ENCODE results near the gene SERINC3. TPM values are rescaled to one million over a fixed set of nuclear protein-coding genes. Genes with fewer than 3 reads are reported as not detected.

Gene SERINC3
- total RNA-seq, 2 donors from 2014 or later: 58.2 to 59.8 TPM

DNA sequence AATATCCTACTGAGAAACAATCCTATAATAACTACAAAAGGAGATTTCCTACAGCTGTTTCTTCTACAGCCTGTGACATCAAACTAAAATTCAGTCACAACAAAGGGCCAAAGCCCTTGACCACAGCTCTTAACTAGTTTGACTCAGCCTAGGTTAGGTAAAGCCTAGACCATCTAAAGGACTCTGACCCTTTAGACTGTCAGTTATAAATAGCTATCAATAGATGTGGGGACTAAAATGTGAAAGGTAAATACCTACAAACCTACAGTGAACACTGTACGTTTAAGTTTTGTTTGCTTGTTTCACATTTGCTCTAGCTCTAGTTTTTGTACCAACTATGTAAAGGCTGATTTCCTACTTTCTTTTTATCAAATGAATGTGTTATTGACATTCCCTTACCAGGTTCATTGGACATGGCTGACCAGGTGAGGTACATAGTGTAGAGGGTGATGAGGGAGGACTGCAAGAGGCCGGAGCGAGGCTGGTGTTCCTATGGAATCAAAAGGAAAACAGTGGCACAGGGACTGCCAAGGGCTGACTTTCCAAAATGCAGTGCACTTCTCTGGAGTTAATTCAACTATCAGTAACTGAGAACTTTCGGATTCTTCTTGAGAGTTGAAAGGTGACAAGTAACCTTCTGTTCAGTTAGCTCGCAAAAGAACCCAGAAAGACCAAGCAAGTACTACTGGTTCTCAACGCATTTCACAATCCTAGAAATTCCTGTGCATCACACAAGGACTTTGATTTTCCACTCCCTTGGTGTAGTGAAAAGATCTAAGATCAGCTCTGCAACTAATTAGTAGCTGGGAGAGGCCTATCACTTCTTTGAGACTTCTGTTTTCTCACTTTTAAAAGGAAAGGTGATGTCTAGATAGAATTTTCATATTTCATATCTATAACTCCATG lies 17.2 kb downstream of the SERINC3 start:
- ATAC-seq: no peak
- peaks cover 5 to 12% of the 10 kb centered on the region in 2 donors for H3K36me3 Mint-ChIP-seq
- H3K27ac Mint-ChIP-seq: peak overlapping the region in 1 of 2 donors; percentile 53

DNA sequence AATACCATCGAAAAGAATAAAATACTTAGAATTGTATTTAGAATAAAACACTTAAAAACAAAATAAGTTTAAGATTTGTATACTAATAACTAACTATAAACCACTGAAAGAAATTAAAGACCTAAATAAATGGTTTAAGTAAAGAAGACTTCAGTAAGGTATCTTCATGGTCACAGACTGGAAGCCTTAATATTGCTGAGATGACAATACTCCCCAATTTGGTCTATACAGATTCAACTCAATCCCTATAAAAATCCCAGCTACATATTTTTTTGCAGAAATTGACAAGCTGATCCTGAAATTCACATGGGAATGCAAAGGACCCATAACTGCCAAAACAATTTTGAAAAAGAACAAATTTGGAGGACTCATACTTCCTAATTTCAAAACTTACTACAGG lies 18.9 kb downstream of the SERINC3 start:
- H3K36me3 Mint-ChIP-seq: peaks cover 5 to 11% of the 10 kb centered on the region in 2 donors
- DNase-seq (ENCODE audit: low spot score in 2 of 2) (no peak), ATAC-seq (no peak)
- no peaks in the 10 kb centered on the region for H3K9me3 Mint-ChIP-seq
- H3K27ac Mint-ChIP-seq: no peak overlapping the region

More for the DNA sequence above, 17.2 kb downstream of the SERINC3 start:
- no peaks in the 10 kb centered on the region for H3K9me3 Mint-ChIP-seq
- no peak for DNase-seq (ENCODE audit: low spot score in 2 of 2)

DNA sequence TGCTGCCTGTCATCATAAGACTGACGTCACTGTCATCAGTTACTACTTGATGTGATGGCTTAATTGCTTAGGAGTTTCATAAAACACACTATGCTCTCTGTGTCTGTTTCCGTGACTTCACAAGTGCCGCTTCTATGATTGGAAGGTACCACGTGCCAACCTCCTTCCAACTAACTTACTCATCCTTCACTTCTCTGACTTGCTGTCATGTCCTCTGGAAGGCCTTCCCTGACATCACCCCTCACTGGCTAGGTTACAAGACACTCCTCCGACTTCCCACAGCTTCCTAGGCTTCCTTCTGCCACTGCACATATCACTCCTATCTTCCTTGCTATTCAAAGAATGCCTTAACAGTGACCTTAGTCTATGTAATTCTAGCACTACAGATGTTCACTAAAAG lies 20.4 kb downstream of the SERINC3 start:
- Mint-ChIP-seq H3K9me3 (no peaks in the 10 kb centered on the region), H3K36me3 (peaks cover 5 to 12% of the 10 kb centered on the region in 2 donors), H3K27ac (peak overlapping the region; percentile 2 to 10)
- ATAC-seq (no peak), DNase-seq (ENCODE audit: low spot score in 2 of 2) (no peak)

DNA sequence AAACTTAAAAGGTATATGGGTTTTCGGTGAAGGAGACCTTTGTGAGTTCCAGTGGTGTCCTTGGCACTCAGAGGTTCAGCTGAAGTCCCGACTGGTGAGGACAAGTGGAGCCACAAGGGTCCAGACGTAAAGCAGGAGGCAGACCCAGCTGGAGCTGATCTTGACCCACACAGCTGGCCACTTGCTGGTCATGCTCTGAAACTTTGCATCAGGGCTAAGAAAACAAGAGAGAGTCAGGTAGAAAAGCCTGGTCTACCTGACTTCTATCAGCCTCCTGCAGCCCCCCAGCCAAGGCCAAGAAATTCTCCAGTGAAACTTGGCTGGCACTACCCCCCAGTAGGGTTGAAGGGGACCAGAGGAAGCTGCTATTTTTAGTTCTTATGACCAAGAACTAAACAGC lies 21.6 kb downstream of the SERINC3 start:
- Mint-ChIP-seq H3K27ac (peak overlapping the region in 1 of 2 donors; percentile 40), H3K36me3 (peaks cover 11 to 22% of the 10 kb centered on the region in 2 donors), H3K9me3 (no peaks in the 10 kb centered on the region)
- DNase-seq (ENCODE audit: low spot score in 2 of 2) (no peak), ATAC-seq (no peak)

DNA sequence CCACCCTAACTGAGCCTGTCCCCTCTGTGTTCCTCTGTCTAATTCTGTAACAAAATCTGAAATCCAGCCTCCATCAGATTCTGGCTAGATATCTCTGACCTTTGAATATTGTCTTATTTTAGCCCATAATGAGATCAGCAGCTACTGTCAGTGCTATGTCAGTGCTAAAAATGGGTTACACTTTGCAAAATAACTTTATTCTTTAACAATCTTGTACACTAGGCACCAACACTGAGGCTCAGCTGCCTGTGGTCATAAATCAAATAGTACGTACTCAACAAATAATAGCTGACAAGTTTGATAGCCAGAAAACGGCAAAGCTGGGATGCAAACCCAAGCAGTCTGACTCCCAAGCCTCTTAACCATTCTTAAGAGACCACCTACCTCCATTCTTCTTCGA lies 24.1 kb downstream of the SERINC3 start:
- peaks cover 11 to 31% of the 10 kb centered on the region in 2 donors for H3K36me3 Mint-ChIP-seq
- H3K27ac Mint-ChIP-seq: peak overlapping the region; percentile 15 to 67
- H3K9me3 Mint-ChIP-seq: no peaks in the 10 kb centered on the region
- DNase-seq (ENCODE audit: low spot score in 2 of 2) (no peak), ATAC-seq (no peak)

DNA sequence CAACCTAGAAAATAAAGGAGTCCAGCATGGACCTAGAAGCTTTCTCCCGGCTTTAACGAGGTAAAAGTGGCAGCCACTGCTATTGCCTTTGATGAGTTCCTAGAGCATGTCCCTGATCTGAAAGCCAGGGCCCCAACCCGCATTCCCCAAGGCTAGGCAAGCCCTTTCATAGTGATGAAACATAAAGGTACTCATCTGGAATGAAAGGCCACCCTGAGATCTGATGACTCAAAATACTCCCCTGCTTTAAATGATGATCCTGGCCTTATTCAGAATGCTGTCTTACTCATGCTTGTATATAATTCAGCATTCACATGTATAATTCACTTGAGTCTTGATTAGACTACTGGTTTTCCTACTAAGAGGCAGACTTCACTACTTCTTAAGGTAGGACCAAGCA lies 24.9 kb downstream of the SERINC3 start:
- ATAC-seq (peak; percentile 75 to 76), DNase-seq (ENCODE audit: low spot score in 2 of 2) (peak in 1 of 2 donors; percentile 45)
- Mint-ChIP-seq H3K27ac (peak overlapping the region; percentile 88 to 97), H3K36me3 (peaks cover 11 to 31% of the 10 kb centered on the region in 2 donors), H3K9me3 (no peaks in the 10 kb centered on the region)

DNA sequence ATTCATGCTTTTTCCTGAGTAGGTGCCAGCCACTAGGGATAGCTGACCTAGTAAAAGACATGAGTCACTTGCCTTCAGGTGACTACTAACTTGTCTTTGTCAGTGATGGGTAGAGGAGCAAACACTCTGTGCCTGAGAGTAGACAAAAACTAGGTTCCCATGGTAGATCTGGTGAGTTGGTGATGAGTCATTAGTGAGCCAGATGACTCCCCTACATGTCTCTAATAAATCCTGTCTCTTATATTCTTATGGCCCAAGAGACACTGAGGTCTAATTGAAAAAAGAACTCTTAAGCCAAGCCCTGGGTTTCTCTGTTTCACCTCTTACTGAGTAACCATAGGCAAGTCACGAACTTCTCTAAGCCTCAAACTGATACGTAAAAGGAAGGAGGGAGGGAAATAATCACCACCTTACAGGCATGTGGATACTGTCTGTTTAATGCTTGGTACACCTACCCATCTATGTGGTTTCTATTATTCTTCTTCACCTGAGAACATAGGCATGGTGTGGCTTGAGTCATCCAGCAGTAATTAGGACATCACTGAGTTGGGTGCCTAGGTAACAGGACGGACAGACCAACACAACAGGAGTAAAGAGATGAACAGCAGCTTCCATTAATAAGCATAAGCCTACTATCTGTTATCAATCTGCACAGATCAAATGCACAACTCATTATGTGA lies 25.9 kb downstream of the SERINC3 start:
- Mint-ChIP-seq H3K9me3 (no peaks in the 10 kb centered on the region), H3K36me3 (peaks cover 6 to 31% of the 10 kb centered on the region in 2 donors), H3K27ac (peak overlapping the region; percentile 88 to 97)
- DNase-seq (ENCODE audit: low spot score in 2 of 2) (peak in 1 of 2 donors; percentile 30), ATAC-seq (peak; percentile 80 to 87)

DNA sequence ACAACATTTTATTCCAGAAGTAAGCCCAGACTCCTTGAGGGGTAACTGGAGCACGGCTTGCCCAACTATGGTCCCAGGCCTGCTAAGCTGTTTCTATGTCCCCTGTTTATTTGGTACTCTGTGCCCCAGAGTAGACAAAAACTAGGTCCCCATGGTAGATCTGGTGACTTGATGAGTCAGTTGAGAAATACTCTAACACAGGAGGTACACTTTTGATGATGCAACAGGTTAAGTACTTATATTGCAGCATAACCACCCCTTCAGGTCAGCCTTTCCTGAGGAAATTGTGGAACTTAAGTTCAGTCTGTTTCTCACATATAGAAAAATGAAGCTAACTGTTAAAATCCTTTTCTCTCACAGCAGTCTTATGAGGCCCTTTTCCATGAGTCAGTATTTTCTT lies 26.6 kb downstream of the SERINC3 start:
- DNase-seq (ENCODE audit: low spot score in 2 of 2): no peak
- no peaks in the 10 kb centered on the region for H3K9me3 Mint-ChIP-seq
- peak overlapping the region; percentile 88 to 97 for H3K27ac Mint-ChIP-seq
- peaks cover 6 to 27% of the 10 kb centered on the region in 2 donors for H3K36me3 Mint-ChIP-seq
- ATAC-seq: peak; percentile 11 to 46

DNA sequence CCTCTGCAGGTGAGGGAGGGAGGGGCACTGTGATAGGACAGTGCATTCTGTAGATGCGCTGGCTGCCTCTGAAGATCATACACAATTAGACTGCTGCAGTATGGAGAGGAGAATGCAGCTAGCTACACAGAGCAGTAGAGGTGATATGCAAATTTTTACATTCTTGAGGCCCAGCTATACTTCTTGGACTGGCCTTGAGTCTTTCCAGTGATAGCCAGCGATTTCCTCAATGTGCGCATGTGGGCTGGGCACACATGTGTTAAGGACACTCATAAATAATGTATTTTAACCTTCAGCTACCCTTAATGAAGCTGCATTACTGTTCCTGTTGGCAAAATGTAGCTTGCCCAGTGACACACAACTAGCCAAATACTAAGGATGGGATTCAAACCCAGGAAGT lies 27.2 kb downstream of the SERINC3 start:
- Mint-ChIP-seq H3K27ac (peak overlapping the region; percentile 62 to 88), H3K36me3 (peaks cover 6 to 27% of the 10 kb centered on the region in 2 donors), H3K9me3 (no peaks in the 10 kb centered on the region)

DNA sequence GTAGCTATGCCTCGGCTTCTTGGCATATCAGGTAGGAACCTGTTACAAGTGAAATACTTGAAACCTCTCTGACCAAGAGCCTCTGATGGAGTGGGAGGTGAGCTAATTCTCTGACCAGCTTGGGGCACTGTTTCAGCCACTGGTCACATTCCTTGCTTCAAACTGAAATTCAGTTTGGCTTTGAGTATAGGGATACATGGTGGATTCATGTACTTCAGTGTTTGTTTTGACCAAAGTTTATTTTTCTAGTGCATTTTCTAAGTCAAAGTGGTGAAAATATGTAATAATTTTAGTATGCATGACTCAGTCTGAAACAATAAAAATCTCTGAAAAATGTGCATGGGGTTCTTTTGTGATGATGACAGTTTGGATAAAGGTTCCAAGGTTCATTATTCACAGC lies 27.6 kb downstream of the SERINC3 start:
- H3K9me3 Mint-ChIP-seq: no peaks in the 10 kb centered on the region
- ATAC-seq (no peak), DNase-seq (ENCODE audit: low spot score in 2 of 2) (no peak)
- H3K36me3 Mint-ChIP-seq: peaks cover 6 to 27% of the 10 kb centered on the region in 2 donors
- peak overlapping the region; percentile 62 to 88 for H3K27ac Mint-ChIP-seq

More for the DNA sequence above, 27.2 kb downstream of the SERINC3 start:
- DNase-seq (ENCODE audit: low spot score in 2 of 2) (no peak), ATAC-seq (no peak)

DNA sequence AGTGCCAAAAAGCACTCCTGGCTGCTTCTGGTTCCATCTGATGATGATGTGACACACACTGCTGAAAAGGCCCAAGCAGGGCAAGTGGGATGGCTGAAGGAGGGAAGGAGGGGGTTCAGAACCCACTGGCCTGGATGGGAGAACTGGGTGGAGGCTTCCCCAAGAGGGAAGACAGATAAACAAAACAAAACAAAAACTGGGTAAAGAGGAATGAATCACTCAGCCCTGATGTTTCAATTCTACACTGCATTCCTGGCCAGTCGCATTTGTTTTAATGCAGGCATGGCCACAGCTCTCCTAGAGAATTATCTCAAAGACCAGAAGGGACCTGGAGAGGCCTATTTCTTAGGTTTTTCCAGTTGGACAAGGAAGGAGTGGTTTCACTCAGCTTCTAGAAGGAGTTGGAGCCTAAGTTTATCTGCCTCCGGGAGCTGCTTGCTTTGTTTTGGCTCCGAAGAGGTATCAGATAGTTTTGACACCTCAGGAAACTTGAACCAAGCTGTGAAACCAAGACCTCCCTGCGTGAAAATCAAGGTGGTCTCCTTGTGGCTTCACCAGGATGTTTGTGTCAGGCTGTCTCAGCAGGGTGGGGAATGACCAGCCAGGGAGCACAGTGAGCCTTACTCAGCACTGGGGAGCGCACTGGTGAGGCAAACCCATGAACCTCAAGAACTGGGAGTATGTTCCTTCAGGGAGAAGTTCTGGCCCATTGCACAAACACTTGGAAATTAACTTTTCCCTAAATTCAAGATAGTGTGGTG lies 30.1 kb downstream of the SERINC3 start:
- DNase-seq (ENCODE audit: low spot score in 2 of 2) (no peak), ATAC-seq (no peak)
- Mint-ChIP-seq H3K36me3 (peaks cover 6 to 20% of the 10 kb centered on the region in 2 donors), H3K9me3 (no peaks in the 10 kb centered on the region), H3K27ac (peak overlapping the region; percentile 61 to 95)

DNA sequence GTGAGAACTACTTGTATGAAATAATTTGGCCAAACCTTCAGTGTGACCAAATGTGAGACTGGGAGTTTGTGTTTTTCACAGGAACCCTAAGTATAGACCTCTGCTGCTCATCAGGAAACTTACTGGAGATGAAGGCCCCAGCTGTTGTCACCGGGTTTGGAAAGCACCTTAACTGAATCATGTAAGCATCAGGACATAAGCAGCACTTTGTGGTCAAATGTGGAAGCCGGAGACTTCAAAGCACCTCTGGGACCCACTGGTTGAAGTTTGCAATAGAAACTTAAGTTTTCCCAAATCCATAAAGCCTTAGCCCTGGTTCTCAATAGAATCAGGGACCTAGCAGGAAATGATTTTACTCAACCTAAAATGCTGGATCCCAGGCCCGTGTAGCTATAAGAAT lies 31.9 kb downstream of the SERINC3 start:
- no peaks in the 10 kb centered on the region for H3K9me3 Mint-ChIP-seq
- DNase-seq (ENCODE audit: low spot score in 2 of 2): no peak
- peaks cover 0 to 9% of the 10 kb centered on the region in 2 donors for H3K36me3 Mint-ChIP-seq
- peak overlapping the region in 1 of 2 donors; percentile 68 for H3K27ac Mint-ChIP-seq
- ATAC-seq: peak in 1 of 2 donors; percentile 69

DNA sequence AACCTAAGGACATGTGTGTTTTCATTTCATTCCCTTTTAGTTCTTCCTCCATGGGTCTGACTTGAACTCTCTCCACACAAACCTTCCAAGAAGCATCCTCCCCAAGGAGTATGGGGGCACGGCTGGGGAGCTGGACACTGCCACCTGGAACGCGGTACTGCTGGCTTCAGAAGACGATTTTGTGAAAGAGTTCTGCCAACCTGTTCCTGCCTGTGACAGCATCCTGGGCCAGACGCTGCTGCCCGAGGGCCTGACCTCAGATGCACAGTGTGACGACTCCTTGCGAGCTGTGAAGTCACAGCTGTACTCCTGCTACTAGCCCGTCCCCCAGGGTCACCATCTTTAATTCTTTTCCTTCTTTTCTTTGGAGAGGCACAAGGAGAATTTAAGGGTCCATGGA lies 32.6 kb downstream of the SERINC3 start:
- Mint-ChIP-seq H3K36me3 (peaks cover 0 to 5% of the 10 kb centered on the region in 2 donors), H3K27ac (peak overlapping the region; percentile 45 to 68), H3K9me3 (no peaks in the 10 kb centered on the region)
- DNase-seq (ENCODE audit: low spot score in 2 of 2) (no peak), ATAC-seq (no peak)

DNA sequence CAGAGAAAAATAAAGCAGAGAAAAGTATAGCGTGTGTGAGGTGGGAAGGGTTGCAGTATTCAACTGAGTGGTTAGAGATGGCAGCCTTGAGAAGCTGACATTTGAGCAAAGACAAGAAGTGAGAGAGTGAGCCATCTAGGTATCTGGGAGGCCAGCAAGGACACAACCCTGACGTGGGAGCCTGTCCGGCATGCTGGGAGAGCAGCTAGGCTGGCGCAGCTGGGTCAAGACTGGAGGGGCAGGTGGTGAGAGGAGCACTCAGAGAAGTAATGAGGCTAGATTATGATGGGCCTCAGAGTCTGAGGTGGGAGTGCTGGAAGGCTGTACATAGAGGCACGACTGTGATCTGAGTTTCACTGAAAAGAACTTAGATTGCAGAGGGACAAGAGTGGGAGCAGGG lies 33.3 kb downstream of the SERINC3 start:
- ATAC-seq: no peak
- DNase-seq (ENCODE audit: low spot score in 2 of 2): no peak
- Mint-ChIP-seq H3K9me3 (no peaks in the 10 kb centered on the region), H3K27ac (peak overlapping the region; percentile 4 to 45), H3K36me3 (no peaks in the 10 kb centered on the region)

DNA sequence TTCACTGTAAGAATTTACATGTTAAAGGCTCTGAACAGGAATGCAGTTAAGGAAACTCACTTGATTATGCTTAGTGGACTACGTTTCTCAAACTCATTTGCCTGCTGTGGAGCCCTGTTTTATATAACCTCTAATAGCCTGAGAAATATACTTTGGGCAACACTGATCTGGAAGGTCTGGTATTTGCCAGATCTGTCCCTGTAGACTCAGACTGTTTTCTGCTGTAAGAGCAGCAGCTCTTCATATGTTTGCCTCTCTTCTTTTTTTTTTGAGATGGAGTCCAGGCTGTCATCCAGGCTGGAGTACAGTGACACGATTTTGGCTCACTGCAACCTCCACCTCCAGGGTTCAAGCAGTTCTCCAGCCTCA lies 36.1 kb downstream of the SERINC3 start:
- DNase-seq (ENCODE audit: low spot score in 2 of 2) (no peak), ATAC-seq (no peak)
- Mint-ChIP-seq H3K36me3 (peaks cover 5 to 7% of the 10 kb centered on the region in 2 donors), H3K27ac (peak overlapping the region in 1 of 2 donors; percentile 73), H3K9me3 (no peaks in the 10 kb centered on the region)

DNA sequence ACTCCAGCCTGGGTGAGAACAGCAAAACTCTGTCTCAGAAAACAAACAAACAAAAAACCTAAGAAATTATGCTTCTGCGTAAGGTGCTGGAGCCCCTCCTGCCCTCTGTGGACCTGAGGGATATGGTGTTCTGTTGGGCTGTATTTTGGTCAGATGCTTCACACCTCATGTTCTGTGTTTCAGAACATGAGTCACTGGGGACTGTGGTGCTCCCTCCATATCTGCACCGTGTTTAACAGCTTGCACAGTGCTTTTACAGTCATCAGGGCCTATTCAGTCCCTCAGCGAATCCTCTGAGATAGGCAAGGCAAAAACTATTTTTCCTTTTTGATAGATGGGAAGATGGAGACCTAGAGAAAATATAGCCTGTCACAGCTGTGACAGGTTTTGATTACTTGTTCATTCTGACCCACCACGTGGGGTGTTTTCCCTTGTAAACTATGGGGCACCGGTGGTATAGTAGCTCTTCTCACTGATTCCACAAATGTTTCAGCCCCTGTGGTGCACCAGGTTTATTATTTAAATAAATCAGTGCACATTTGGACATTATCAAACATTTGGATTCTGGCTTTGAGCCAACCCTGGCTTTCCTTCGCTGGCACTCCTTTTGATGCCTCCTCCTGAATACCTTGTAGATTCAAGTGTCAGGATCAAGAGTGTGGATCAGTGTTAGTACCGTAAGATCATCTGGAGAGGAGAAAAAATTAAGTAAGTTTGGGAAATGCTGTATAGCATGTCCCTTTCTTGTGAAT lies 36.6 kb downstream of the SERINC3 start:
- peak overlapping the region in 1 of 2 donors; percentile 73 for H3K27ac Mint-ChIP-seq
- no peak for DNase-seq (ENCODE audit: low spot score in 2 of 2)
- peak; percentile 81 to 83 for ATAC-seq
- peaks cover 5 to 7% of the 10 kb centered on the region in 2 donors for H3K36me3 Mint-ChIP-seq
- H3K9me3 Mint-ChIP-seq: no peaks in the 10 kb centered on the region

Data from activated naive CD4-positive, alpha-beta T cell treated with anti-CD3 and anti-CD28 coated beads, Interleukin-2, amount 50 U/mL, for 72 hours (primary cell).